ENCODE results near the gene SNX4.

The SNX4 gene

DNA sequence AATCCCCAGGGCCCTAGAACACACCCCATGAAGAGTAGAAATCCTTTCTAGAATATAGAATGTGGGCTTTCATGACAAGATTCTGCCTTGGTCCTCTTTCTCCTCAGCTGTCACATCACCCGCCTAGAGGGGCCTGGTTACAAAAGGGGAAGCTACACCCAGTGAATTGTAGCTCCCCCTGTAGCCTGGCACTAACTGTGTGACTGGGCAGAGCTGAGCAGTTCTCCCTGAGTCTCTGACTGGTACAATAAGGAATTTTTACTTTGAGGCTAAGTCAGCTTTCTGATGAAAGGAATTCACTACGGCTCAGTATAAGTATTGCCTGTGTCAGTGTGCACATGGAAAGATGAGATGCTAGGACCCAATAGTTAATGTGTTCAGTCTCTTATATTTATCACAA is 116.2 kb downstream of the SNX4 start:
- DNase-seq (ENCODE audit: low read depth, low spot score) = no peak

DNA sequence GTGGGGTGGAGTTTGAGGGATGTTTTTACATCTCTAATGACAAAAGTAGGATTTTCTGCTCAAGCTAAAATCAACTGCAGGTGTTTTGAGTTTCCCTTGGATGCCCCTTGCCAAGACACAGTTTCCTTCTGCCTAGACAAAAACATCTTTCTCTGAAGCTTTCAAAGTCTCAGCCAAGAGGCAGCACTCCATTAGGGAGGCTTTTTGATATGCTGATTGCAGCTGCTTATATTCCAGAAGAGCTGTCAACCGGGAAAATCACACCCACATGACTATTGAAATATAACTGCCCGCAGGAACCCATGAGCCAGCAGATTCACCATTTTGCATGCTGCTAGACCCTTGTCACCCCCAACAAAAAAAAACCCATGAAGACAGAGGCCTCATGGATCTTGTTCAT is 117.4 kb downstream of the SNX4 start:
- no peak for DNase-seq (ENCODE audit: low read depth, low spot score)

DNA sequence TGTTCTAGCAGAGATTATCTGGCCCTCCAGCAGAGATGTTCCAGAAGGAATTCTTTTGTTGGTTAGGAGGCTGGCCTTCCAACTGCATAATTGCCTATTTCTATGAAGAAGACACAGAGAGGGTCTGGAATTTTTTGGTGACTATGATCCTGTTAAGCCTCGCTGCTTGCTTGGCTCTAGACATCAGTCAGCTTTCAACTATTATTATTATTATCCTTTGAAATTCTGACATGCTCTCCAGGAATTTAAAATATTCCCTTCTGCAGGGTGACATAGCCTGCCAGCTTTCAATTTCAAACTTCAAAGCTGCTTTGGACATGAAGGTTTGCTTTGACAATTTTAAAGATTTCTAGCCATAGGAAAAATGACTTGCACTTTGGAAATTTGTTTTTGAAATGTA is 118.6 kb downstream of the SNX4 start:
- DNase-seq (ENCODE audit: low read depth, low spot score) = no peak

DNA sequence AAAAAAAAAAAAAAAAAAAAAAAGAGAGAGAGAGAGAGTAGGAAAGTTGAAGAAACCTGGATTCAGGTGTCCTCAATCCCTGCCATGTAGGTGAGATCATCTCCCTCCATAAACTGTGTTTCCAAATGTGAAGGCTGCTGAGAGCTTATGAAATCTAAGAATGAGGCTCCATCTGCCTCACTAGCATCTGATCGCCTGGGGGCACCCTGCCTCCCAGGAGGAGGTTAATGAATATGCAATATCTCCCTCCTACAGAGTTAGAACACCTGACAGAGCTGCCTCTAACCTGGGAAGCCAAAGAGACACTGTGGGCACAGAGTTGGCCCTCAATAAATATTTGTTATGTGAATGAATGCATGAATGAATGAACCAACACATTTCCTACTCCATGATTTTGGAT is 121.0 kb downstream of the SNX4 start:
- no peak for DNase-seq (ENCODE audit: low read depth, low spot score)

All from iPS DF 19.7 (cell line).